MCF 10A (cell line): ENCODE data around the gene C14orf132. TPM values are rescaled to one million over a fixed set of nuclear protein-coding genes. Genes with fewer than 3 reads are reported as not detected.

Experiments
- BruUV-seq: library from RNA; stranded (reverse); fragments of 400-500 nt; replicated peaks from 2 replicates; lab custom pipeline; 2021; lab: Mats Ljungman, UMichigan
- CTCF ChIA-PET: fragments of 300-600 bp; sonication (Branson Sonifier 250); formaldehyde crosslinking; extraction: SDS; loops from one replicate; lab custom pipeline; 2021; ENCODE audit warnings: antibody characterized with exemption, inconsistent platforms; lab: Yijun Ruan, JAX
- POLR2A ChIA-PET: fragments of 300-600, 350-650 bp; sonication (Branson Sonifier 250); formaldehyde crosslinking; extraction: SDS; loops from one replicate; lab custom pipeline; 2020; ENCODE audit warnings: antibody characterized with exemption, inconsistent platforms; lab: Yijun Ruan, JAX
- DNase-seq: peaks from one replicate; pipeline ENCODE4 v3.0.0-alpha.2; 2018; ENCODE audit not compliant: unreplicated experiment
- H3K27ac Mint-ChIP-seq: one replicate; pipeline ENCODE4 v1.8.0; 2022; ENCODE audit warnings: mild to moderate bottlenecking, low read depth, mixed read lengths; ENCODE audit not compliant: unreplicated experiment
- H3K27me3 Mint-ChIP-seq: one replicate; pipeline ENCODE4 v1.8.0; 2022; ENCODE audit warnings: mixed read lengths; ENCODE audit not compliant: insufficient read depth, unreplicated experiment
- H3K36me3 Mint-ChIP-seq: one replicate; pipeline ENCODE4 v1.8.0; 2022; ENCODE audit warnings: mild to moderate bottlenecking, moderate library complexity, mixed read lengths; ENCODE audit not compliant: insufficient read depth, unreplicated experiment
- H3K4me1 Mint-ChIP-seq: one replicate; pipeline ENCODE4 v1.8.0; 2022; ENCODE audit warnings: mixed read lengths; ENCODE audit not compliant: insufficient read depth, unreplicated experiment
- H3K4me3 Mint-ChIP-seq: one replicate; pipeline ENCODE4 v1.8.0; 2022; ENCODE audit warnings: mild to moderate bottlenecking, moderate library complexity, mixed read lengths; ENCODE audit not compliant: unreplicated experiment
- H3K9me3 Mint-ChIP-seq: one replicate; pipeline ENCODE4 v1.8.0; 2022; ENCODE audit warnings: mixed read lengths; ENCODE audit not compliant: unreplicated experiment
- intact Hi-C: fragments of 100-400 bp; cut with micrococcal nuclease; formaldehyde crosslinking; loops from 2 replicates; pipeline ENCODE4 v1.14.1; 2022
- total RNA-seq: library from RNA; stranded (reverse); gene quantifications from 2 replicates; pipeline ENCODE4 v1.2.3, GENCODE V29; 2022
- TF ChIP-seq, protein P1 (sequence below): fragments of 200-600 bp; IDR thresholded peaks from one replicate; pipeline ENCODE4 v1.8.0; 2022; ENCODE audit warnings: antibody characterized with exemption, mild to moderate bottlenecking; ENCODE audit not compliant: unreplicated experiment

The C14orf132 gene
- total RNA-seq, 1 experiment from 2014 or later, result not detected

GRCh38 chr14:96030108-96030760, 8.9 kb upstream of the C14orf132 start:
- no peaks in the 10 kb centered on the region for H3K36me3 Mint-ChIP-seq
- ChIA-PET POLR2A (no interaction called here), CTCF (interaction anchor here (1.2 kb wide), 1 partner anchor 31 kb away, joined by 8 read pairs; no protein-coding TSS in a partner anchor)
- no peak overlapping the region for H3K4me3 Mint-ChIP-seq
- H3K9me3 Mint-ChIP-seq, result no peaks in the 10 kb centered on the region
- no peak overlapping the region for H3K27ac Mint-ChIP-seq
- DNase-seq, result no peak
- TF ChIP-seq, protein P1, sequence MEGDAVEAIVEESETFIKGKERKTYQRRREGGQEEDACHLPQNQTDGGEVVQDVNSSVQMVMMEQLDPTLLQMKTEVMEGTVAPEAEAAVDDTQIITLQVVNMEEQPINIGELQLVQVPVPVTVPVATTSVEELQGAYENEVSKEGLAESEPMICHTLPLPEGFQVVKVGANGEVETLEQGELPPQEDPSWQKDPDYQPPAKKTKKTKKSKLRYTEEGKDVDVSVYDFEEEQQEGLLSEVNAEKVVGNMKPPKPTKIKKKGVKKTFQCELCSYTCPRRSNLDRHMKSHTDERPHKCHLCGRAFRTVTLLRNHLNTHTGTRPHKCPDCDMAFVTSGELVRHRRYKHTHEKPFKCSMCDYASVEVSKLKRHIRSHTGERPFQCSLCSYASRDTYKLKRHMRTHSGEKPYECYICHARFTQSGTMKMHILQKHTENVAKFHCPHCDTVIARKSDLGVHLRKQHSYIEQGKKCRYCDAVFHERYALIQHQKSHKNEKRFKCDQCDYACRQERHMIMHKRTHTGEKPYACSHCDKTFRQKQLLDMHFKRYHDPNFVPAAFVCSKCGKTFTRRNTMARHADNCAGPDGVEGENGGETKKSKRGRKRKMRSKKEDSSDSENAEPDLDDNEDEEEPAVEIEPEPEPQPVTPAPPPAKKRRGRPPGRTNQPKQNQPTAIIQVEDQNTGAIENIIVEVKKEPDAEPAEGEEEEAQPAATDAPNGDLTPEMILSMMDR, result no peak
- intact Hi-C loops, result no loop called here
- H3K4me1 Mint-ChIP-seq, result no peaks in the 10 kb centered on the region
- no TSS peak for BruUV-seq
- H3K27me3 Mint-ChIP-seq, result peaks cover 21% of the 10 kb centered on the region

DNA sequence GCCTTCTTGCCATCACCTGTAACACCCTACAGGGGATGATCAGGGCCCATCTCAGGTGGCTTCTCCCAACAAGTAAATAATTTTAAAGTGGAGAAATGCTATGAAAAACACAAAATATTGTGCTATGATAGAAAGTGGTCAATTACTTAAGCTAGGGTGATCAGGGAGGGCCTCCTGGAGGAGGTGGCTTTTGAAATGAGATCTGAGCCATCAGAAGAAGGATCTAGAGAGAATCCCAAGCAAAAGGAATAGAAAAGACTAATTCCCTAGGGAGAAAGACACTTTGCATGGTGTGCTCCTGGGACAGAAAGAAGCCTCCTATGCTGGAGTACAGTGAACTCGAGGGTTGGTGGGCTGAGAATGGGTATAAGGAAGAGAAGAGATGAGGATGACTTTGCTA, 7.5 kb upstream of the C14orf132 start:
- TF ChIP-seq, protein P1, result no peak
- Mint-ChIP-seq H3K27ac (no peak overlapping the region), H3K36me3 (no peaks in the 10 kb centered on the region), H3K9me3 (no peaks in the 10 kb centered on the region), H3K4me3 (no peak overlapping the region), H3K27me3 (peaks cover 7% of the 10 kb centered on the region), H3K4me1 (no peaks in the 10 kb centered on the region)
- no TSS peak for BruUV-seq
- no peak for DNase-seq
- intact Hi-C loops, result no loop called here
- CTCF ChIA-PET, result no interaction called here
- POLR2A ChIA-PET, result no interaction called here

DNA sequence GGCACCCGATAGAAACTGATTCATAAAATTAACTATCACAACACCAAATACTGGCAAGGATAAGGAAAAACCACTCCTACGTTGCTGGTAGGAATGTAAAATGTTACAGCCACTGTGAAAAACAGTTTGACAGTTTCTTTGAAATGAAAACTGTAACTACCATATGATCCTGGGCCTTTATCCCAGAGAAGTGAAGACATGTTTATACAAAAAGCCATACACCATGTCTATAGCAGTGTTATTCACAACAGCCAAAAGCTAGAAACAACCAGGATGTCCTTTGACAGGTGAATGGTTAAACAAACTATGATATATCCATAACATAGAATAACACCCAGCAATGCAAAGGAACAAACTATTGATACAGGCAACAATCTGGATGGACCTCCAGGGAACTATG, 3.7 kb upstream of the C14orf132 start:
- H3K27me3 Mint-ChIP-seq, result peaks cover 4% of the 10 kb centered on the region
- intact Hi-C loops, result no loop called here
- BruUV-seq, result no TSS peak

GRCh38 chr14:96037891-96038557, 1.1 kb upstream of the C14orf132 start:
- intact Hi-C loops, result no loop called here
- peak; percentile 48 for DNase-seq
- Mint-ChIP-seq H3K27me3 (peaks cover 22% of the 10 kb centered on the region), H3K4me3 (no peak overlapping the region), H3K36me3 (no peaks in the 10 kb centered on the region), H3K4me1 (peaks cover 11% of the 10 kb centered on the region), H3K9me3 (no peaks in the 10 kb centered on the region), H3K27ac (no peak overlapping the region)
- no TSS peak for BruUV-seq
- POLR2A ChIA-PET, result no interaction called here
- CTCF ChIA-PET, result no interaction called here
- TF ChIP-seq, protein P1, result no peak

More for the DNA sequence above, 3.7 kb upstream of the C14orf132 start:
- Mint-ChIP-seq H3K36me3 (no peaks in the 10 kb centered on the region), H3K4me1 (peaks cover 11% of the 10 kb centered on the region), H3K4me3 (no peak overlapping the region), H3K27ac (no peak overlapping the region), H3K9me3 (no peaks in the 10 kb centered on the region)
- CTCF ChIA-PET, result no interaction called here
- POLR2A ChIA-PET, result no interaction called here
- no peak for DNase-seq
- TF ChIP-seq, protein P1, result no peak
